ENCODE results near the gene ILDR1. TPM values are rescaled to one million over a fixed set of nuclear protein-coding genes. Genes with fewer than 3 reads are reported as not detected.
A peak's percentile ranks its signal among the peaks of the same experiment; 100 is the strongest.

Gene ILDR1
- total RNA-seq, 3 donors from 2014 or later = 10.9 to 36.8 (median 17.2) TPM

DNA sequence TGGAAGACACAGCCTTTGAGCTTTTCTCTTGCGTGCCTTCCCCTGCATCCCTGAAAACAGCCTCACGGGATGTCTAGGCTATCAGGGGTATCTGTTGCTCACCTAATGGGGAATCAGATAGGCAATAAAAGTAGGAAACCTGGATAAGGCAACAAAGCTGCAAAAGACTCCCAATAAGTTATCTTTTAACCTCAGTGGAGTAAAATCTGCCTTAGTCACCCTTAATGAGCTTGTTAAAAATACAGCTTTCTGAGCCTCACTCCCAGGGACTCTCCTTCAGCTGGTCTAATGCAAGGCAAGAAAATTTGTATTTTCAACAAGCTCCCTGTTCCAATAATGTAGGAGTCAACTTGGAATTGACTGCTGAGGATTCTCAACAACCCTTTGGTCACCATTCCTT is 25.6 kb downstream of the ILDR1 start:
- Histone ChIP-seq H3K4me1 (ENCODE audit: low read depth) (no peaks in the 10 kb centered on the region), H3K36me3 (ENCODE audit: low read depth) (no peaks in the 10 kb centered on the region), H3K4me3 (no peak overlapping the region), H3K9me3 (no peaks in the 10 kb centered on the region)
- TF ChIP-seq, protein P1, sequence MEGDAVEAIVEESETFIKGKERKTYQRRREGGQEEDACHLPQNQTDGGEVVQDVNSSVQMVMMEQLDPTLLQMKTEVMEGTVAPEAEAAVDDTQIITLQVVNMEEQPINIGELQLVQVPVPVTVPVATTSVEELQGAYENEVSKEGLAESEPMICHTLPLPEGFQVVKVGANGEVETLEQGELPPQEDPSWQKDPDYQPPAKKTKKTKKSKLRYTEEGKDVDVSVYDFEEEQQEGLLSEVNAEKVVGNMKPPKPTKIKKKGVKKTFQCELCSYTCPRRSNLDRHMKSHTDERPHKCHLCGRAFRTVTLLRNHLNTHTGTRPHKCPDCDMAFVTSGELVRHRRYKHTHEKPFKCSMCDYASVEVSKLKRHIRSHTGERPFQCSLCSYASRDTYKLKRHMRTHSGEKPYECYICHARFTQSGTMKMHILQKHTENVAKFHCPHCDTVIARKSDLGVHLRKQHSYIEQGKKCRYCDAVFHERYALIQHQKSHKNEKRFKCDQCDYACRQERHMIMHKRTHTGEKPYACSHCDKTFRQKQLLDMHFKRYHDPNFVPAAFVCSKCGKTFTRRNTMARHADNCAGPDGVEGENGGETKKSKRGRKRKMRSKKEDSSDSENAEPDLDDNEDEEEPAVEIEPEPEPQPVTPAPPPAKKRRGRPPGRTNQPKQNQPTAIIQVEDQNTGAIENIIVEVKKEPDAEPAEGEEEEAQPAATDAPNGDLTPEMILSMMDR (IDR thresholded peaks at IDR 0.05) = no peak
- DNase-seq = no peak
- intact Hi-C loops (cut with DNase I, micrococcal nuclease) = no loop called here
- no peak for ATAC-seq

DNA sequence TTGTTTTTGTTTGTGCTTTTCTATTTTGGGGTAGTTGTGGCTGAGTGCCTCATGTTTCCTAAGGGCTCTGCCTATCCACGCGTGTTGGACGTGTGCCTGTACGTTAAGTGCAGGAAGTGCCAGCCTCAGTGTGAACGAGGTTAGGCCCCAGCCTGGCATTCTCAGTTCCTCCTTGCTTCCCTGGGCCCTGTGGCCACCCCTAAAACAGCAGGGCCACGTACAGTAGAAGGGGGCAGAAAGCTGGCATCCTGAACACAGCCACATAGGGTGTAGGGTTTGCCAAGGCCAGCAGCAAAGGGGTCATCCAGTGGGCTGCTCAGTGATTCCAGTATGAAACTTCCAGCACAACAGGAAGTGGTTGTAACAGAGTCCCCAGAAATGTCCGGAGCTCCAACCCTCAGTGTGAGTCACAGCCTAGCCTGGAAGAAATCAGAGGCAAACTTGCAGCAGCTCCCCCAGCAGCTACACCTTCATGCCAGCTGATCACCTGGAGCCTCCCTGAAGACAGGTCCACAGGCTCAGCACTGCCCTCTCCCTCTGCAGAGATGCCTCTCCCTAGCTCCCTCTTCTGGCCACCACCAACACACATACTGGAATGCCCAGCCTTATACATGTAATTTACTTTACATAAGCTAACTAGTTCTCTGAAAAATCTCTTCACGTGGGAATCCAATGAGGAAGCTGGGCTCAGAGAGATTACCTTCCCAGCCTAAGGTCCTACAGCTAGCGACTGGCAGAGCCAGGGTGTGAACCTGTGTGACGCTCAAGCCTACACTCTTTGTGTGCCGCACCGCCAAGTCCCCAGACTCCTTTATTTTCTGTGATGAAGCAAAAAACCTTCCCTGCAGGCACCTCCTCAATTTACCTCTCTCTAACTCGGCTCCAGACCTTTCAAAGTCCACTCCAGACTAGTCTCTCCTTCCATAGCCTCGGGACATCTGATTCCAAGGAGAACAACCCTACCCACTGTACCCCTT is 26.6 kb downstream of the ILDR1 start:
- no peaks in the 10 kb centered on the region for H3K36me3 ChIP-seq (ENCODE audit: low read depth)
- ATAC-seq = peak; percentile 89
- peak; percentile 61 to 84 (median 63) for DNase-seq
- no peak overlapping the region for H3K4me3 ChIP-seq
- intact Hi-C loops (cut with DNase I, micrococcal nuclease) = no loop called here
- H3K9me3 ChIP-seq = no peaks in the 10 kb centered on the region
- TF ChIP-seq, protein P1 (IDR thresholded peaks at IDR 0.05) = peak; percentile 36
- no peaks in the 10 kb centered on the region for H3K4me1 ChIP-seq (ENCODE audit: low read depth)

DNA sequence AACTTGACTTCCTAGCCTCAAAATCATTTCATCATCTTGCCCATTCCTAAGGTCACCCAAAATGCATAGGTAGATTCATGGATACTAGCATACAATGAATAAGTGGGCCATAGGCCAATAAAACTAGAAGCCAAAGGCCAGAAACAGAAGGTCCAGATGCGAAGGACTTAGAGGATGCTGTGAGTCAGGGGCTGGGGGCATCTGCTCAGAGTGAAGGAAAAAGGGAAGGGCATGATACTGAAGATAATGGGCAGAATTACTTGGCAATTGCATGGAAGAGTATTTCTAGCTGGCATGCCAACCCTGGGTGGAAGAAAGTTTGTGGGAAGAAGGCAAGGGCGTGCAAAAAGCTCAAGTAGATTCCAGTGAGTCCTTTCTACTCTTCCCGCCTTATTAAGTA is 27.5 kb downstream of the ILDR1 start:
- intact Hi-C loops (cut with DNase I, micrococcal nuclease) = no loop called here
- ATAC-seq = no peak
- TF ChIP-seq, protein P1 (IDR thresholded peaks at IDR 0.05) = no peak
- no peak for DNase-seq
- no peak overlapping the region for H3K4me3 ChIP-seq
- H3K4me1 ChIP-seq (ENCODE audit: low read depth) = no peaks in the 10 kb centered on the region
- no peaks in the 10 kb centered on the region for H3K36me3 ChIP-seq (ENCODE audit: low read depth)
- no peaks in the 10 kb centered on the region for H3K9me3 ChIP-seq

DNA sequence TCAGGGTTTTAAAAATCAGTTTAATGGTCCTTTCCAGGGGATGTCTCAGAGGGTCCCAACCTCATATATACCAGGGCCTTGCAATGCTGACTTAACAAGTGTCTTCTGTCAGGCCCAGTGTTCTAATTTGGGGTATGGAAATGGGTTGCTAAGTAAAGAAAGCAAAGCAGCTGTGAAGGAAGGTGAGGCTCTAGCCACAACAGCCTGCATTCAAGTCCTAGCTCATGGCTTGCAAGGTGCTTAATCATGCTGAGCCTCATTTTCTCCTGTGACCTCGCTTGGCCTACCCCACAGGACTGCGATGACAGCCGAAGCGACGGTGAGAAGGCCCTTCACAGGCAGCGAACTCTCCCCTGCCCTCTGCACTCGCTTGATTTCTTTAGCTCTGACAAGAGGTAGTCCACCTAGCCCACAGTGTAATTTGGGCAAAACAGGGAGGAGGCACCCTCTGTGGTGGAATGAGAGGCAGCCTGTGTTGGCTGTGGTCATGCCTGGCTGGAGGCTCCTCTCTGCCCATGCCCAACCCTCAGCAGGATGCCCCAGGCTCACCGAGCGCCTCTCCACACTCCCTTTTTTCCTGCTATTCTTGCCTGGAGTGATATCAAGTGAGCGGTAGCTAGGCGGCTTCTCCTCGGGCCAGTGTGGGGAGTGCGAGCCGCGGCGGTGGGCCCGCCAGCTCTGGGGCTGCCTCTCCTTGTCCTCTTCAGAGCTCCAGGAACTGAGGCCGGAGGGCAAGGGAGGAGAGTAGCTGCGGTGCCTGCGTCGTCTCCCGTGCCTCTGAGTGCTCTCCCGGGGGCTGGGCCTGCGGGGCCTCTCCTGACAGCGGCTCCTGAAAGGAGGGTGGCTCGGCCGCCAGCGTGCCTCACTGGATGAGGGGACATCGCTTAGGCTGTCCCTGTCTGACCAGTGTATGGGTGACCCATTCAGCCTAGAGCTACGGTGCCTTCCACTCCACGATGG is 29.2 kb downstream of the ILDR1 start:
- Histone ChIP-seq H3K36me3 (ENCODE audit: low read depth) (no peaks in the 10 kb centered on the region), H3K4me1 (ENCODE audit: low read depth) (no peaks in the 10 kb centered on the region), H3K9me3 (no peaks in the 10 kb centered on the region), H3K4me3 (no peak overlapping the region)
- intact Hi-C loops (cut with DNase I, micrococcal nuclease) = no loop called here
- DNase-seq (peak in 2 of 3 donors; percentile 9 to 55), ATAC-seq (peak; percentile 14)
- TF ChIP-seq, protein P1 (IDR thresholded peaks at IDR 0.05) = no peak

DNA sequence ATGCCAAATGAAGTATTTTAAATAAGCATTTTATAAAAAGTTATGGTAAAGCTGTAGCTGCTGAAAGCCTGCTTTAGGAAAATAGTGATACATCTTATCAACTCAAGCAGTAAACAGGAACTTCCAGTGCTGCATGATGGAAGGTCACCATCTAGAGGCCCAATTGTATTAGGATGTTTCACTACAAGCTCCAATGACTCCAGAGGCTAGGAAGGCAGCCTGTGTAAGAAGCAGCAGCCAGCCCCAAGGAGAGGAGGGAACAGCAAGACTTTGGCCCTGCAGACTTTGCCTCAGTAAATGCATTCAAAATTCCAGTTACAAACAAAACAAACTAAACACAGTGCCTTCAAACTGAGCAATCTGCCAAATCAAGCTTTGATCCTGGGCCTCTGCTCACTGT is 32.1 kb downstream of the ILDR1 start:
- TF ChIP-seq, protein P1 (IDR thresholded peaks at IDR 0.05) = no peak
- no peaks in the 10 kb centered on the region for H3K36me3 ChIP-seq (ENCODE audit: low read depth)
- H3K4me3 ChIP-seq = no peak overlapping the region
- intact Hi-C loops (cut with DNase I, micrococcal nuclease) = no loop called here
- ATAC-seq (peak; percentile 33), DNase-seq (peak in 1 of 3 donors; percentile 13)
- H3K4me1 ChIP-seq (ENCODE audit: low read depth) = no peaks in the 10 kb centered on the region
- no peaks in the 10 kb centered on the region for H3K9me3 ChIP-seq
